ENCODE results near the gene TEDC1. TPM values are rescaled to one million over a fixed set of nuclear protein-coding genes. Genes with fewer than 3 reads are reported as not detected.

The TEDC1 gene
- total RNA-seq, 1 donor = 5.1 TPM

DNA sequence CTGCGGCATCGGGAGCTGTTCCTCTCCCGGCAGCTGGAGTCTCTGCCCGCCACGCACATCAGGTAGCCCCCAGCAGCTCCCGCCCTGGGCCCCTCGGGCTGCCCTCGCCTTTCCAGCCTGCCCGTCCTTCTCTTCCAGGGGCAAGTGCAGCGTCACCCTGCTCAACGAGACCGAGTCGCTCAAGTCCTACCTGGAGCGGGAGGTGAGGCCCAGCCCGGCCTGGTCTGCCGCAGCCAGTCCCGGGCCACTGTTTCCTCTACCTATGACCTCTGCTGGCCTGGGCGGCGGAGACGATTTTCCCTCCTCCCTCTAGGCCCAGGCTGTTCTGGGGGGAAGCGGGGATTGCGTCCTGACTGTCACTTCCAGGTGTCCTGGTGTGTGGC is 40.9 kb upstream of the TEDC1 start:
- Histone ChIP-seq H4K20me1 (ENCODE audit: insufficient read depth, low read length) (peaks cover 16% of the 10 kb centered on the region), H3K27me3 (ENCODE audit: insufficient read depth, low read length) (no peaks in the 10 kb centered on the region), H3K27ac (ENCODE audit: low read depth, low read length) (no peak overlapping the region), H2AFZ (ENCODE audit: low read length) (no peak overlapping the region), H3K4me1 (ENCODE audit: insufficient read depth, low read length) (no peaks in the 10 kb centered on the region), H3K4me3 (ENCODE audit: insufficient read depth, low read length) (no peak overlapping the region), H3K4me2 (ENCODE audit: insufficient read depth, low read length) (no peak overlapping the region), H3K36me3 (ENCODE audit: insufficient read depth, low read length) (peaks cover 26% of the 10 kb centered on the region), H3K79me2 (ENCODE audit: insufficient read depth, low read length) (peaks cover 29% of the 10 kb centered on the region), H3K9me3 (ENCODE audit: low read depth, low read length) (no peaks in the 10 kb centered on the region)
- TF ChIP-seq, protein P1, sequence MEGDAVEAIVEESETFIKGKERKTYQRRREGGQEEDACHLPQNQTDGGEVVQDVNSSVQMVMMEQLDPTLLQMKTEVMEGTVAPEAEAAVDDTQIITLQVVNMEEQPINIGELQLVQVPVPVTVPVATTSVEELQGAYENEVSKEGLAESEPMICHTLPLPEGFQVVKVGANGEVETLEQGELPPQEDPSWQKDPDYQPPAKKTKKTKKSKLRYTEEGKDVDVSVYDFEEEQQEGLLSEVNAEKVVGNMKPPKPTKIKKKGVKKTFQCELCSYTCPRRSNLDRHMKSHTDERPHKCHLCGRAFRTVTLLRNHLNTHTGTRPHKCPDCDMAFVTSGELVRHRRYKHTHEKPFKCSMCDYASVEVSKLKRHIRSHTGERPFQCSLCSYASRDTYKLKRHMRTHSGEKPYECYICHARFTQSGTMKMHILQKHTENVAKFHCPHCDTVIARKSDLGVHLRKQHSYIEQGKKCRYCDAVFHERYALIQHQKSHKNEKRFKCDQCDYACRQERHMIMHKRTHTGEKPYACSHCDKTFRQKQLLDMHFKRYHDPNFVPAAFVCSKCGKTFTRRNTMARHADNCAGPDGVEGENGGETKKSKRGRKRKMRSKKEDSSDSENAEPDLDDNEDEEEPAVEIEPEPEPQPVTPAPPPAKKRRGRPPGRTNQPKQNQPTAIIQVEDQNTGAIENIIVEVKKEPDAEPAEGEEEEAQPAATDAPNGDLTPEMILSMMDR (IDR thresholded peaks at IDR 0.05; ENCODE audit: extremely low read depth, low read depth, low read length) = no peak
- no peak for DNase-seq (ENCODE audit: insufficient read length, low spot score, missing footprints)

DNA sequence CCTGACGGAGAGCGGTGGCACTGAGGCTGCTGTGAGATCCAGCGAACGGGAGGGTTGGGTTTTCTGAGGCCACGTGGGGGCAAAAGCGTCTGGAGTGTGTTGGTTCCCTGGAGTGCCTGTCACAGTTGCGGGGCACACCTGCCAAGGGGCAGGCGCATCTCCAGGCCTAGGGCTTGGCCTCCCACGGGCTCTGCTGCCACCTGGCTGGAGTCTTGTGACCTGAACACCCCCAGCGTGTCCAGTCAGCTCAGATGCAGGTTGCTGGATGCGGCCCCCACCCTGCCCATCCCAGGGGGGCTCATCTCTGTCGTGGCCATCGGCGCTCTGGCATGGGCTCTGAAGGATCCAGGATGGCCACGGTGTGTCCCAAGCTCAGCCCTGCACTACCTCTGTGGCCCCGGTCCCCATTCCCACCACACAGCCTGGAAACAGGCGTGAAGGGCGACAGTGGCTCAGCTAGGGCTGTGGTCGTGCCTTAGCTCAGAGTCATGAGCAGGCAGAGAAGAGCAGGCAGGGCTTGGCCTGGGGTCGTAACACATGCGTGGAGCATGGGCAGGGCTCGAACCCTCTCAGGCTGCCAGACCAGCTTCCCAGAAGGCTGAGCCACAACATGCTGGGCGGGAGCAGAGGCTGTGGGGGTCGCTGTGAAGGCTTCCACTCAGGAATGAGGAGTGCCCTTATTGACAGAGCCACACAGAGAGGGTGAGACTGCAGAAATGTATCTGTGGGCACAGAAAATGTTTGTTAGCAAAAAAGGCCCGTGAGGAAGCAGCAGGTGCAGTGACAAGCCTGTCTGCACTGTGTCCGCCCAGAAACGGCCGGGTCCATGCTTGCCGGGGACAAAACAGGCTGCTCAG is 40.0 kb upstream of the TEDC1 start:
- no peaks in the 10 kb centered on the region for H3K27me3 ChIP-seq (ENCODE audit: insufficient read depth, low read length)
- H3K27ac ChIP-seq (ENCODE audit: low read depth, low read length) = no peak overlapping the region
- peaks cover 26% of the 10 kb centered on the region for H3K79me2 ChIP-seq (ENCODE audit: insufficient read depth, low read length)
- no peaks in the 10 kb centered on the region for H3K4me1 ChIP-seq (ENCODE audit: insufficient read depth, low read length)
- H4K20me1 ChIP-seq (ENCODE audit: insufficient read depth, low read length) = peaks cover 14% of the 10 kb centered on the region
- DNase-seq (ENCODE audit: insufficient read length, low spot score, missing footprints) = no peak
- no peak overlapping the region for H3K4me2 ChIP-seq (ENCODE audit: insufficient read depth, low read length)
- no peaks in the 10 kb centered on the region for H3K9me3 ChIP-seq (ENCODE audit: low read depth, low read length)
- H3K36me3 ChIP-seq (ENCODE audit: insufficient read depth, low read length) = peaks cover 26% of the 10 kb centered on the region
- H2AFZ ChIP-seq (ENCODE audit: low read length) = no peak overlapping the region
- no peak overlapping the region for H3K4me3 ChIP-seq (ENCODE audit: insufficient read depth, low read length)
- TF ChIP-seq, protein P1 (IDR thresholded peaks at IDR 0.05; ENCODE audit: extremely low read depth, low read depth, low read length) = no peak

DNA sequence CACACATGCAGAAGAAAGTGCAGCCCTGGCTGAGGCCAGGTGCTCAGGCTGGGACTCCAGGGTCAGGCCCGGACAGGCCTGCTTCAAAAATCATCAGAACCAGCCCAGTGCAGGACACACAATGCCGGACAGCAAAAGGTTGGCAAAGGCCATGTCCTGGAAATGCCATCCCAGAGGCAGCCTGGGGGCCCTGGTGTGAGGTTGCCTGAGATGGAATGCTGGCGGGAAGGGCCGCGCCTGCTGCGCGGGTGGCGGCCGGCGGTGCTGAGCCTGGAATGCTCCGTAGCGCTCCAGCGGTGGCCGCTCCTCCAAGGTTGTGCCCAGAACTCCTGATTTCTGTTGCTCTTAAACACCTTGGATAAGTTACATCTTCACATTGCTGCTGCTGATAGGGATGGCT is 38.1 kb upstream of the TEDC1 start:
- Histone ChIP-seq H4K20me1 (ENCODE audit: insufficient read depth, low read length) (peaks cover 14% of the 10 kb centered on the region), H3K4me1 (ENCODE audit: insufficient read depth, low read length) (no peaks in the 10 kb centered on the region), H2AFZ (ENCODE audit: low read length) (no peak overlapping the region), H3K27ac (ENCODE audit: low read depth, low read length) (no peak overlapping the region), H3K79me2 (ENCODE audit: insufficient read depth, low read length) (peaks cover 13% of the 10 kb centered on the region), H3K4me3 (ENCODE audit: insufficient read depth, low read length) (no peak overlapping the region), H3K36me3 (ENCODE audit: insufficient read depth, low read length) (peaks cover 29% of the 10 kb centered on the region), H3K4me2 (ENCODE audit: insufficient read depth, low read length) (no peak overlapping the region), H3K27me3 (ENCODE audit: insufficient read depth, low read length) (no peaks in the 10 kb centered on the region), H3K9me3 (ENCODE audit: low read depth, low read length) (no peaks in the 10 kb centered on the region)
- no peak for DNase-seq (ENCODE audit: insufficient read length, low spot score, missing footprints)
- TF ChIP-seq, protein P1 (IDR thresholded peaks at IDR 0.05; ENCODE audit: extremely low read depth, low read depth, low read length) = no peak

DNA sequence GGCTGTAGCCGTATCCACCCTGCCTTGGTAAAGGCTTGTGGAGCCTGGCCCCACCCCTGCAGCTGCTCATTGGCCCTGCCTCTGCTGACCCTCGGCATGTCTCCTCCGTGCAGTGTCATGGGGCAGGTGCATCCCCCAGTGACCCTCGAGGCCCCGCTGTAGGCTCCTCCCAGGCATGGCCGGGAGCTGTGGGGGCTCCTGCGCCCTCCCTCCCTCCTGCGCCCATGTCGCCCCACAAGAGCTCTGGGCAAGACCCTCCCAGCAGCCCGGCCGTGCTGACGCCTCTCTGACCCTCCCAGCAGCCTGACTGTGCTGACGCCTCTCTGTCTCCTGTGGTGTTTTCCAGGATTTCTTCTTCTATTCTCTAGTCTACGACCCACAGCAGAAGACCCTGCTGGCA is 37.2 kb upstream of the TEDC1 start:
- Histone ChIP-seq H3K36me3 (ENCODE audit: insufficient read depth, low read length) (peaks cover 29% of the 10 kb centered on the region), H3K4me2 (ENCODE audit: insufficient read depth, low read length) (no peak overlapping the region), H3K4me3 (ENCODE audit: insufficient read depth, low read length) (no peak overlapping the region), H3K27ac (ENCODE audit: low read depth, low read length) (no peak overlapping the region), H3K9me3 (ENCODE audit: low read depth, low read length) (no peaks in the 10 kb centered on the region), H3K4me1 (ENCODE audit: insufficient read depth, low read length) (no peaks in the 10 kb centered on the region), H3K79me2 (ENCODE audit: insufficient read depth, low read length) (peaks cover 4% of the 10 kb centered on the region), H3K27me3 (ENCODE audit: insufficient read depth, low read length) (no peaks in the 10 kb centered on the region), H4K20me1 (ENCODE audit: insufficient read depth, low read length) (peaks cover 12% of the 10 kb centered on the region), H2AFZ (ENCODE audit: low read length) (no peak overlapping the region)
- no peak for DNase-seq (ENCODE audit: insufficient read length, low spot score, missing footprints)
- TF ChIP-seq, protein P1 (IDR thresholded peaks at IDR 0.05; ENCODE audit: extremely low read depth, low read depth, low read length) = no peak

All from osteoblast (primary cell).